NCI-H1092 (cell line): ENCODE results near the gene IFITM5.
"Not testable (repeated sequence)": the region's sequence is repeated elsewhere in the genome, so short reads cannot be mapped to it uniquely, and the experiment has no call there.

Source experiments
- DNase-seq: peaks from one replicate; lab custom pipeline; 2025; lab: John Stamatoyannopoulos, UW

Gene IFITM5

DNA sequence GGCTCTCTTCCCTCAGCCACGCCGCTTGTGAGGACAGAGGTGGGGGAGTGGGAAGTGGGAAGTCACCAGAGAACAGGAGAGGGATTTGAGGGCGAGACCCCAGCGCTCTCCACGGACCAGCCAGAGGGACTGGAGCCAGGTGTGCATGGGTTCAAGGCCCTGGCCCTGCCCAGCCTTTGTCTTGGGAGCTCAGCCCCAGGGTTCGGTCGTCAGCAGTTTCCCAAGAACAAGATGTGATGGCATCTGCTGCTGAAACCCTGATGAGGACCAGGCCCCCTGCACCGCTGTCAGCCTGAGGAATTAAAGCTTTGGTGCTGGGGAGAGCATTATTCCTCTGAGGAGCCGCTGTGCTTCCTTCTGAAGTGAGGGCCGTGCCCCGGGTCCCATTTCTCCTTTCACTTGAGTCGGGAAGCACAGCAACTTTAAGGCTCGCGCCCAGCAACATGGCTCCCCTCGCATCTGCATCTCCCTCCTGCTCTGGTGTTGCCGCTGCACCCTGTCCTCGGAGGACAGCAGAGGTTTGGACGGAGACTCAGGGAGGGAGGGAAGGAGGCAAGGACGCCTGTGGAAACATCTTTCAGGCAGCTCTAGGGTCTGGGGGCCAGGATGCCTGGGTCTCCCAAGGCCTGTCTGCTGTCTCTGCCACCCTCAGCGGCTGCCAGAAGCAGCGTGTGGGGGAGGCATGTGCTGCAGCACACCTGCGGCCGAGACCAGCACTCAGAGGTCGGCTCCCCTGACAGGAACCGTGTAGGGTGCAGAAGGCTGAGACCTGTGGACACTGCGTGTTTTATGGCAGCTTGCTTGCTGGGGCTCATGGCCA lies 3.8 kb downstream of the IFITM5 start:
- no peak for DNase-seq

DNA sequence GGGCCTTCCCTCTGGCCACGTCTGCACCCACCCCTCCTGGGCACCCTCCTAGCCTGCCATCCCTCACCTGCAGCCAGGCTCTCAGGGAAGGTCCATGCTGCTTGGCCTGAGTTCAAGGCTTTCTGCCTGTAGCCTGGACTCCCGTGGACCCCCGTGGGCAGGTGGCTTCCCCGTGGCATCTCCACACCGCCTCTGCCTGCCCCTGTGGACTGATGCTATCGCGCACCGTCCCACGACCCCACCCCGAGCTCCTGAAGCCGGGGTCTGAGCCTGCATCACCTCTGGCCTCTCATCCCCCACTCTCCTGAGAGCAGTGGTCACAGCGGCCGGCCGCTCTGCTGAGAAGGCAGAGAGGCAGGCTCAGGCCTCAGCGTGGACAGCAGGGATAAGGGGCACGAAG lies 4.5 kb downstream of the IFITM5 start:
- no peak for DNase-seq

GRCh38 chr11:293852-294661 lies 5.3 kb downstream of the IFITM5 start:
- no peak for DNase-seq

- no peak for DNase-seq
Observed at GRCh38 chr11:293271-293851, 6.0 kb downstream of the IFITM5 start.

- DNase-seq: no peak
Observed at GRCh38 chr11:292211-293121, 6.9 kb downstream of the IFITM5 start.

DNA sequence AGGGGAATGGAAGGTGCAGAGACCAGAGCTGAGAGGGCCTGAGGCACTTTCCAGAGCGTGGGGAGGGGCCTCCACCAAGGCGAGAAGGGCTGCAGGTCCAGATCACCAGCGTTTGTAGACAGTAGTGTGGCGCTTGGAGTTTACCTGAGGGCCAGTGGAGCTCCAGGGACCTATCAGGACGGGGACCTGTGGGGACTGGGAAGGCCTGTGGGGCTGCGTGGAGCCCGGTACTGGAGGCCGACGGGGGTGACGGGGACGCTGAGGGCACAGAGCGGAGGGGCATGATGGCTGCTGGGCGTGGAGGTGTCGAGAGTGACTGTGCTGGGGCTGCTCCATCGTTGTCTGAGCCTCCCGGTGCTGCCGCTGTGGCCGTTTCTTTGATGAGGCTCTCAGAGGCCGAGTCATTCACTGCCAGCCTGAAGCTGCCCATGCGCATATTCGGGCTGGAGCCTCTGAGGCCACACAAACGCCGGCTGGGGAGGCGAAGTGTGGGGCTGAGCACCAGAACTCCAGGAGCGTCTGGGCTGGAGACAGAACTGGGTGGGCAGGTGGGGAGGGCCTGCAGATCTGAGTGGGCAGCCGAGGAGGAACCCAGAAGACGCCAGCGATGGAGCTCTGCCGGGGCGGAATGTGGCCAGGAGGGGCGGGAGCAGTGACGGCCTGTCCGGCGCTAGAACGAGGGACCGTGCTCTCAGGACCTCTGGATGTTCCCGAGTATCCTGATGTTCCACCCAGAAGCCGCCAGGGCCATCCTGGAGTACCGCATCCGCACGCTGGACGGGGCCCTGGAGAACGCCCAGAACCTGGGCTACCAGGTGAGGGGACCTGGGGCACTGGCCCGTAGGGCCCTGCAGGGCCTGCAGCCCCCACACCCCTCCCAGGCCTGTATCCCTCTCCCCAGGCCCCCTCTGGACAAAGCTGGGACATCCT lies 7.8 kb downstream of the IFITM5 start:
- no peak for DNase-seq

GRCh38 chr11:290621-291231 lies 8.6 kb downstream of the IFITM5 start:
- DNase-seq: no peak

DNA sequence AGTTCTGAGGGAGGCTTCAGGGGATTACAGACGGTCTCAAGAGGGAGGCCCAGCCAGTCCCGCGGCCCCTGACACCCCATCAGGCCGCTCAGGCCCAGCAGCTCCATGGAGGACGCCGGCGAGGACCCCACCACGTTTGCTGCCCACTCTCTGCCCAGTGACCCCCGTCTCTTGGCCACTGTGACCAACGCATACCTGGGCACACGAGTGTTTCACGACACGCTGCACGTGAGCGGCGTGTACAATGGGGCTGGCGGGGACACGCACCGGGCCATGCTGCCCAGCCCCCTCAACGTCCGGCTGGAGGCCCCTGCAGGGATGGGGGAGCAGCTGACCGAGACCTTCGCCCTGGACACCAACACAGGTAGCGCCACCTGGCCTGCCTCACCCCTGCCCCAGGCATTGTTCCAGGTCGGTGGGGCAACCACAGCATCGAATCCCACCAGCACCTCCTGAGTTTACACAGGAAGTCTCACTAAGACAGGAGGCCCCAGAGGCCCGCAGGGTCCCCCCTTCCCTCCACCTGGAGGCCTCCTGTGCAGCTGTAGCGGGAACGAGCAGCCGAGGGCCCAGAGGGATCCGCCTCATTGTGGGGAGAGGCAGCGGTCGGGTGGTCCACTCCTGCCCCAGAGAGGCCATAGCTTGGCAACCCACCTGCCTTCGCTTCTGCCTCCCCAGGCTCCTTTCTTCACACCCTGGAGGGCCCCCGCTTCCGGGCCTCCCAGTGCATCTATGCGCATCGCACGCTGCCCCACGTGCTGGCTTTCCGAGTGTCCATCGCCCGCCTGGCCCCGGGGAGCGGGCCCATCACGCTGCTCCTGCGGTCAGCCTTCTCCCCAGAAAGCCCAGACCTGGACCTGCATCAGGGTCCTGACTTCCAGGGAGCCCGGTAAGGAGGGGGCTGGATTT lies 9.4 kb downstream of the IFITM5 start:
- no peak for DNase-seq

GRCh38 chr11:289398-289711 lies 10.0 kb downstream of the IFITM5 start:
- DNase-seq: no peak

DNA sequence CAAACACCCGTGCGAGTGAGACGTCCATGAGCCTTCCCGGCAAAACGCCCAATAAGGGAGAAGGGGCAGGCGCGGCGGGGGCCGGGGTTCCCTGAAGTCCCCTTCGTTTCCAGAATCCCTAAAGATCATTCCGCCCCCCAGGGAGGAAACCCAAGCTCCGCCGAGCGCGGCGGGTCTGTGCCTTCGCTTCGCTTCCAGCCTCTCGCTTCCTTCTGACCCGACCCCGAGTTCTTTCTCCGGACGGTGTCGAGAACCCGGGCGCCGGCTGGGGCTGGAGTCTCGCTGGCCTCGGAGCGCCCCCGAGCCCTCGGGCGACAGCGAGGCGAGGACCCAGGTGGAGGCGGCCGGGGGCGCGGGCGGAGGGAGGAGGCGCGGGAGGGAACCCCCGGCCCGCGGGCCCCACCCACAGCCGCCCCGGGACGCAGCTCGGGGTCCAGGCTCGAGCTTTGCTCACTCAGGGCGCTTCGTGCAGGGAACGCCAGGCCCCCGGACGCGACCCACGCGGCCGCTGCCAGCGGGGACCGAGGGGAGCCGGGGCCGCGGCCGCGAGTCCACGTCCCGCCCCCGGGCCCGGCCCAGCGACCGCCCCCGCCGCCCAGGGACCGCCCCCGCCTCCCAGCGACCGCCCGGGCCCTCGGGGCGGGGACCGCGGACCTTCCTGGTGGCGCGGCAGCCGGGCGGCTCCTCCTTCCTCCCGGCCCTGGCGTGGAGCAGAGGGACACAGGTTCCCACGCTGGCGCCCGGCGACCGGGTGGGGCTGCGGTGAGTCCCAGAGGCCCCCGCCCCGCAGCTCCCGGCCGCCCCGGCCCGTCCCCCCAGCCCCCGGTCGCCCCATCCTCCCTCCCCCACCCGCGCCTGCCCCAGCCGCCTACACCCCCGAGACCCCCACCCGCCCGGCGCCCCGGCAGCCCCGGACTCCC lies 10.6 kb downstream of the IFITM5 start, which contains the start of gene PGGHG:
Gene PGGHG (plus strand): TSS at position 649 of the 920 bp plus-strand sequence. CDS start 691 bp downstream, outside the sequence.
- DNase-seq: no peak

- DNase-seq: no peak
Observed at GRCh38 chr11:287821-288477, 11.4 kb downstream of the IFITM5 start.

DNA sequence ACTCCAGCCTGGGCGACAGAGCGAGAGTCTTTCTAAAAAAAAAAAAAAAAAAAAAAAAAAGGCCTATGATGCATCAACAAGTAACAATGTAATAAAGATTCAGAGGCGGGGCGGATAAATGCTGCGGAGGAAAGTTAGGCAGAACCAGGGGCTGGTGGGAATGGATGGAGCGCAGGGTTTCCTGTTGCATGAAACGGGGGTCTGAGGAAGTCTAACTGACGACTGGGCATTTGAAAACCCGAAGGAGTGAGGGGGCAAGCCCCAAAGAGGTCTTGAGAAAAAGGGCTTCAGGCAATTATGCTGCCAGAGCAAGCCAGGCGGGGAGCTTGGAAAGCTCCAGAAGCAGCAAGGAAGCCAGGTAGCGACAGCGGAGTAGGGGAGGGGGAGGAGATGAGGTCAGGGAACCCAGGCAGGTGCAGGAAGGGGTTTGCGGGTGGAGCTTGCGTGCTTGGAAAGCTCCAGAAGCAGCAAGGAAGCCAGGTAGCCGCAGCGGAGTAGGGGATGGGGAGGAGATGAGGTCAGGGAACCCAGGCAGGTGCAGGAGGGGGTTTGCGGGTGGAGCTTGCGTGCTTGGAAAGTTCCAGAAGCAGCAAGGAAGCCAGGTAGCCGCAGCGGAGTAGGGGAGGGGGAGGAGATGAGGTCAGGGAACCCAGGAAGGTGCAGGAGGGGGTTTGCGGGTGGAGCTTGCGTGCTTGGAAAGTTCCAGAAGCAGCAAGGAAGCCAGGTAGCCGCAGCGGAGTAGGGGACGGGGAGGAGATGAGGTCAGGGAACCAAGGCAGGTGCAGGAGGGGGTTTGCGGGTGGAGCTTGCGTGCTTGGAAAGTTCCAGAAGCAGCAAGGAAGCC lies 12.1 kb downstream of the IFITM5 start:
- not testable (repeated sequence) for DNase-seq

DNA sequence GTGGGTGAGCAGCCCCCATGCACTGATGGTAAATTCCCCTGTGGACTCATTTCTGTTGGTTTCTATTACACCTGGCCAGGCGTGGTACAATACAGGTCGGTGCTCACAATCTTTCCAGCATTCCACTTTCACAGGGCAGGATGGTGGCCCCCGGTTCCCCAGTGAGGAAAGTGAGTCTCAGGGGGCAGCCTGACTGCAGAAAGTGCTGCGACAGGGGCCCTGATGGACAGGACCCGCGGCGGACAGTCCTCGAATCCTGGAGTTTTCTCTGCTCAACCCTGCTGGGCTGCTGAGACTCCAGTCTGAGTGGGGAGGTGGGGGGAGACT lies 13.5 kb downstream of the IFITM5 start:
- no peak for DNase-seq

- DNase-seq: no peak
Observed at GRCh38 chr11:285021-285893, 14.1 kb downstream of the IFITM5 start.

DNA sequence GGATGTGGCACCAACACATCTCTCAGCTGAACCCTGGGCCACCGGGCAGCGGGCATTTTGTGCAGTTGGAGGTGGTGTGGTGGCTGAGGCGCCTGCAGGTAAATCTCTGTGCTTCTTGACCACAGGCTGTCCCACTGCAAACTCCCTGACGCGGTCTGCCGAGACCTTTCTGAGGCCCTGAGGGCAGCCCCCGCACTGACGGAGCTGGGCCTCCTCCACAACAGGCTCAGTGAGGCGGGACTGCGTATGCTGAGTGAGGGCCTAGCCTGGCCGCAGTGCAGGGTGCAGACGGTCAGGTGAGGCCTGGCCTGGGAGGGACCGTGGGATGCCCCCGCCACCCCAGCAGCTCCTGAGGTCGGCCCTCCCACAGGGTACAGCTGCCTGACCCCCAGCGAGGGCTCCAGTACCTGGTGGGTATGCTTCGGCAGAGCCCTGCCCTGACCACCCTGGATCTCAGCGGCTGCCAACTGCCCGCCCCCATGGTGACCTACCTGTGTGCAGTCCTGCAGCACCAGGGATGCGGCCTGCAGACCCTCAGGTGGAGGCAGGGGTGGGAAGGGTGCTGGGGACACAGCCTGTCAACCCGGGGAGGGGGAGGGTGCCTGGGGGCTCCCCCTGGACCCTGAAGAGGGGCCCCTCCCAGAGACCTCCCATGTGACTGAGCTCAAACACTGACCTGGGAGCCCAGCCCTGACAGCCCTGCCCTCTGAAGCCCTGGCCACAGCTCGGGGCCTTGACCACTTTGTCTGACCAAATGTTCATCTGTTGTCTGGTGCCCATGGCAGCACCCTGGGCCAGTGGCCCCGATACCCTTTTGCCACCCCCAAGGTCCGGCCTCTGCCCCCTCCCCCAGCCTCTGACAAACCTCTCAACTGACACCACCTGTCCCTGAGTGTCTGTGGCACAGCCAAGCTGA lies 15.0 kb downstream of the IFITM5 start:
- no peak for DNase-seq
